ENCODE data around the gene SLC15A3.

DNA sequence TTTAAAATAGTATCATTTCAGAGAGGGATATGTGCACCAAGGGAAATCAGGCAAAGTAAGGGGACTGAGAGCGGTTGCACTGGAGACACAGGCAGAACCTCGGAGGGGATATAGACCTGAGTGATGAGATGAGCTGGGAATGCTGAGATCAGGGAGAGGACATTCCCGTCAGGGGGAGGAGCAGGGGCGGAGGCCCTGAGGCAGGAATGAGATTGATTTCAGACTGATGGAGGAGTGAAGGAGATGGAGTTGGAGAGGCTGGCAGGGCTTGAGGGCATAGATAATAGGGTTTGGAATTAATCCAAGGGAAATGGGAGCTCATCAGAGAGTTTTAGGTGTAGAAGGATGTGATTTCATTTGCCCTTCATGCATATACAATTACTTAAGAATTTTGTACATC is 32.7 kb upstream of the SLC15A3 start:
- TF ChIP-seq POLR2AphosphoS5 (IDR thresholded peaks at IDR 0.05) (no peak), POLR2A (IDR thresholded peaks at IDR 0.05) (no peak)
- TF ChIP-seq, protein P1, sequence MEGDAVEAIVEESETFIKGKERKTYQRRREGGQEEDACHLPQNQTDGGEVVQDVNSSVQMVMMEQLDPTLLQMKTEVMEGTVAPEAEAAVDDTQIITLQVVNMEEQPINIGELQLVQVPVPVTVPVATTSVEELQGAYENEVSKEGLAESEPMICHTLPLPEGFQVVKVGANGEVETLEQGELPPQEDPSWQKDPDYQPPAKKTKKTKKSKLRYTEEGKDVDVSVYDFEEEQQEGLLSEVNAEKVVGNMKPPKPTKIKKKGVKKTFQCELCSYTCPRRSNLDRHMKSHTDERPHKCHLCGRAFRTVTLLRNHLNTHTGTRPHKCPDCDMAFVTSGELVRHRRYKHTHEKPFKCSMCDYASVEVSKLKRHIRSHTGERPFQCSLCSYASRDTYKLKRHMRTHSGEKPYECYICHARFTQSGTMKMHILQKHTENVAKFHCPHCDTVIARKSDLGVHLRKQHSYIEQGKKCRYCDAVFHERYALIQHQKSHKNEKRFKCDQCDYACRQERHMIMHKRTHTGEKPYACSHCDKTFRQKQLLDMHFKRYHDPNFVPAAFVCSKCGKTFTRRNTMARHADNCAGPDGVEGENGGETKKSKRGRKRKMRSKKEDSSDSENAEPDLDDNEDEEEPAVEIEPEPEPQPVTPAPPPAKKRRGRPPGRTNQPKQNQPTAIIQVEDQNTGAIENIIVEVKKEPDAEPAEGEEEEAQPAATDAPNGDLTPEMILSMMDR (IDR thresholded peaks at IDR 0.05) = no peak
